ENCODE results near the gene PARD3B.

GRCh38 chr2:205484764-205485163 is 939.5 kb downstream of the PARD3B start:
- TF ChIP-seq CTCF (IDR thresholded peaks at IDR 0.05; ENCODE audit: low read depth, low read length, poor library complexity, severe bottlenecking) (no peak), EZH2phosphoT487 (IDR thresholded peaks at IDR 0.05; ENCODE audit: borderline replicate concordance, low read length) (no peak)
